Neural progenitor cell (in vitro differentiated cells): ENCODE measurements around the gene CNTN5. TPM values are rescaled to one million over a fixed set of nuclear protein-coding genes. Genes with fewer than 3 reads are reported as not detected.
A peak's percentile ranks its signal among the peaks of the same experiment; 100 is the strongest.
"Not testable (repeated sequence)": the region's sequence is repeated elsewhere in the genome, so short reads cannot be mapped to it uniquely, and the experiment has no call there.

Experiments
- DNase-seq: peaks from one replicate; pipeline ENCODE4 v3.0.0-alpha.2; 2016; ENCODE audit warnings: low spot score
- H2AFZ ChIP-seq: fragments of 200-600 bp; sonication (generic); replicated peaks from 2 replicates; pipeline ENCODE4 v1.6.1; 2016; ENCODE audit warnings: antibody characterized with exemption
- H3F3A ChIP-seq: fragments of 200-600 bp; sonication (generic); 2 replicates; pipeline ENCODE4 v1.6.1; 2016; ENCODE audit warnings: antibody characterized with exemption, low read depth
- H3K27ac ChIP-seq: fragments of 200-600 bp; sonication (generic); 2 replicates; pipeline ENCODE4 v1.5.1; 2016; ENCODE audit warnings: mild to moderate bottlenecking
- H3K27me3 ChIP-seq: fragments of 200-600 bp; sonication (generic); 2 replicates; pipeline ENCODE4 v1.6.1; 2016; ENCODE audit warnings: mild to moderate bottlenecking, moderate library complexity
- H3K36me3 ChIP-seq: fragments of 200-600 bp; sonication (generic); 2 replicates; pipeline ENCODE4 v1.5.1; 2016
- H3K4me1 ChIP-seq: fragments of 200-600 bp; sonication (generic); 2 replicates; pipeline ENCODE4 v1.6.1; 2016; ENCODE audit warnings: mixed run types
- H3K4me2 ChIP-seq: fragments of 200-600 bp; sonication (generic); 2 replicates; pipeline ENCODE4 v1.6.1; 2016
- H3K4me3 ChIP-seq: fragments of 200-600 bp; sonication (generic); 2 replicates; pipeline ENCODE4 v1.5.1; 2016
- H3K79me2 ChIP-seq: fragments of 200-600 bp; sonication (generic); 2 replicates; pipeline ENCODE4 v1.6.1; 2016; ENCODE audit warnings: low read depth
- H3K9ac ChIP-seq: fragments of 200-600 bp; sonication (generic); 2 replicates; pipeline ENCODE4 v1.6.1; 2016
- H3K9me3 ChIP-seq: fragments of 200-600 bp; sonication (generic); 2 replicates; pipeline ENCODE4 v1.5.1; 2016; ENCODE audit warnings: low read depth
- H4K20me1 ChIP-seq: fragments of 200-600 bp; sonication (generic); 2 replicates; pipeline ENCODE4 v1.6.1; 2016; ENCODE audit warnings: low read depth
- H3K27ac Mint-ChIP-seq: 3 replicates; pipeline ENCODE4 v1.8.0; 2021; ENCODE audit warnings: mixed read lengths
- H3K27me3 Mint-ChIP-seq: 2 replicates; pipeline ENCODE4 v1.8.0; 2022; ENCODE audit warnings: low read depth, mild to moderate bottlenecking, inconsistent platforms, moderate library complexity, mixed read lengths; ENCODE audit not compliant: insufficient read depth
- H3K36me3 Mint-ChIP-seq: 3 replicates; pipeline ENCODE4 v1.8.0; 2021; ENCODE audit warnings: mixed read lengths
- H3K4me1 Mint-ChIP-seq: 3 replicates; pipeline ENCODE4 v1.8.0; 2021; ENCODE audit warnings: mixed read lengths
- H3K4me3 Mint-ChIP-seq: 3 replicates; pipeline ENCODE4 v1.8.0; 2021; ENCODE audit warnings: mild to moderate bottlenecking, moderate library complexity, mixed read lengths
- H3K9me3 Mint-ChIP-seq: 3 replicates; pipeline ENCODE4 v1.8.0; 2020; ENCODE audit warnings: mixed read lengths
- CTCF ChIP-seq: fragments of 200-600 bp; sonication (generic); IDR thresholded peaks from 2 replicates; pipeline ENCODE4 v1.5.1; 2017; ENCODE audit warnings: antibody characterized with exemption, mild to moderate bottlenecking
- EZH2 ChIP-seq: fragments of 200-600 bp; sonication (generic); IDR thresholded peaks from 2 replicates; pipeline ENCODE4 v1.6.1; 2017; ENCODE audit warnings: antibody characterized with exemption, mild to moderate bottlenecking, moderate library complexity
- EZH2phosphoT487 ChIP-seq: fragments of 200-600 bp; sonication (generic); IDR thresholded peaks from 2 replicates; pipeline ENCODE4 v1.6.1; 2017; ENCODE audit warnings: antibody characterized with exemption
- total RNA-seq: library from RNA; depleted of rRNA; stranded (reverse); fragments of >200 nt; gene quantifications from 2 replicates; pipeline ENCODE4 v1.2.3, GENCODE V29; 2015; ENCODE audit warnings: low replicate concordance

CNTN5 gene
- total RNA-seq, 1 donor from 2014 or later: 0.19 TPM

GRCh38 chr11:100269516-100269915 lies 1248.8 kb downstream of the CNTN5 start:
- Histone ChIP-seq H3K79me2 (no peaks in the 10 kb centered on the region), H4K20me1 (no peaks in the 10 kb centered on the region), H3K9ac (no peak overlapping the region), H3K4me2 (no peak overlapping the region), H3K4me3 (no peak overlapping the region), H3K27me3 (no peaks in the 10 kb centered on the region), H3F3A (no peaks in the 10 kb centered on the region), H3K9me3 (no peaks in the 10 kb centered on the region), H3K27ac (no peak overlapping the region), H2AFZ (peak overlapping the region; percentile 89), H3K4me1 (no peaks in the 10 kb centered on the region), H3K36me3 (no peaks in the 10 kb centered on the region)
- Mint-ChIP-seq H3K27me3 (no peaks in the 10 kb centered on the region), H3K4me3 (no peak overlapping the region), H3K36me3 (no peaks in the 10 kb centered on the region), H3K27ac (no peak overlapping the region), H3K9me3 (peaks cover 2% of the 10 kb centered on the region), H3K4me1 (no peaks in the 10 kb centered on the region)
- DNase-seq: no peak
- TF ChIP-seq EZH2 (no peak), CTCF (no peak), EZH2phosphoT487 (no peak)

GRCh38 chr11:100273066-100273815 lies 1252.5 kb downstream of the CNTN5 start:
- no peak overlapping the region for H3K4me3 ChIP-seq
- H3K27me3 Mint-ChIP-seq: no peaks in the 10 kb centered on the region
- H3K36me3 ChIP-seq: no peaks in the 10 kb centered on the region
- no peak overlapping the region for H3K4me3 Mint-ChIP-seq
- peaks cover 2% of the 10 kb centered on the region for H3K9me3 Mint-ChIP-seq
- H3K36me3 Mint-ChIP-seq: no peaks in the 10 kb centered on the region
- no peaks in the 10 kb centered on the region for H3F3A ChIP-seq
- no peak overlapping the region for H3K4me2 ChIP-seq
- DNase-seq: no peak
- no peaks in the 10 kb centered on the region for H3K9me3 ChIP-seq
- H3K27ac ChIP-seq: no peak overlapping the region
- H4K20me1 ChIP-seq: no peaks in the 10 kb centered on the region
- H2AFZ ChIP-seq: no peak overlapping the region
- H3K9ac ChIP-seq: no peak overlapping the region
- no peaks in the 10 kb centered on the region for H3K4me1 Mint-ChIP-seq
- TF ChIP-seq EZH2phosphoT487: no peak
- TF ChIP-seq CTCF: no peak
- TF ChIP-seq EZH2: no peak
- H3K4me1 ChIP-seq: no peaks in the 10 kb centered on the region
- H3K79me2 ChIP-seq: no peaks in the 10 kb centered on the region
- no peak overlapping the region for H3K27ac Mint-ChIP-seq
- no peaks in the 10 kb centered on the region for H3K27me3 ChIP-seq

GRCh38 chr11:100274466-100274865 lies 1253.7 kb downstream of the CNTN5 start:
- H3K27ac ChIP-seq, H3K9me3 Mint-ChIP-seq, H3K4me3 ChIP-seq, H3K36me3 ChIP-seq, H3K79me2 ChIP-seq, H2AFZ ChIP-seq, H3K9me3 ChIP-seq, H3K27ac Mint-ChIP-seq, H3K4me2 ChIP-seq, H3K4me1 Mint-ChIP-seq, H3K9ac ChIP-seq, H3K36me3 Mint-ChIP-seq, H3K27me3 Mint-ChIP-seq, H3K4me3 Mint-ChIP-seq, H3K4me1 ChIP-seq, H3K27me3 ChIP-seq, H3F3A ChIP-seq, H4K20me1 ChIP-seq, DNase-seq: not testable (repeated sequence)

GRCh38 chr11:100294748-100295147 lies 1274.0 kb downstream of the CNTN5 start:
- H3K27me3 ChIP-seq: no peaks in the 10 kb centered on the region
- no peaks in the 10 kb centered on the region for H3K79me2 ChIP-seq
- no peak overlapping the region for H3K27ac ChIP-seq
- H3K4me3 ChIP-seq: no peak overlapping the region
- no peak for DNase-seq
- H3K9ac ChIP-seq: no peak overlapping the region
- H3K4me1 ChIP-seq: peaks cover 13% of the 10 kb centered on the region
- no peak overlapping the region for H3K4me2 ChIP-seq
- no peaks in the 10 kb centered on the region for H4K20me1 ChIP-seq
- H2AFZ ChIP-seq: no peak overlapping the region
- H3K9me3 ChIP-seq: no peaks in the 10 kb centered on the region
- H3K36me3 ChIP-seq: no peaks in the 10 kb centered on the region
- Mint-ChIP-seq H3K4me1 (peaks cover 33% of the 10 kb centered on the region), H3K4me3 (no peak overlapping the region), H3K27ac (no peak overlapping the region), H3K9me3 (peaks cover 2% of the 10 kb centered on the region), H3K36me3 (no peaks in the 10 kb centered on the region), H3K27me3 (no peaks in the 10 kb centered on the region)
- H3F3A ChIP-seq: no peaks in the 10 kb centered on the region
- TF ChIP-seq EZH2phosphoT487 (no peak), CTCF (no peak), EZH2 (no peak)
